RWPE2 (cell line): ENCODE results near the gene PIGH.

Experiments used
- ATAC-seq: fragments of 200-7000 bp; cut with Tn5 transposase; 3 replicates; pipeline ENCODE4 v1.9.1; 2021; ENCODE audit warnings: low read depth
- DNase-seq: peaks from one replicate; pipeline ENCODE4 v3.0.0-alpha.2; 2020; ENCODE audit warnings: low spot score
- H3K27ac ChIP-seq: fragments of 450-650 bp; 2 replicates; pipeline ENCODE4 v1.5.1; 2017; ENCODE audit warnings: mild to moderate bottlenecking; ENCODE audit not compliant: poor library complexity, severe bottlenecking
- H3K27me3 ChIP-seq: fragments of 250-450 bp; sonication (Bioruptor Pico); 2 replicates; pipeline ENCODE4 v1.5.1; 2021; ENCODE audit warnings: mild to moderate bottlenecking, moderate library complexity; ENCODE audit not compliant: insufficient read depth, poor library complexity, severe bottlenecking
- H3K36me3 ChIP-seq: fragments of 250-450 bp; sonication (Bioruptor Pico); 2 replicates; pipeline ENCODE4 v1.5.1; 2020; ENCODE audit warnings: low read depth, mild to moderate bottlenecking, moderate library complexity
- H3K4me1 ChIP-seq: fragments of 250-450 bp; sonication (Bioruptor Pico); 2 replicates; pipeline ENCODE4 v1.5.1; 2021; ENCODE audit warnings: mild to moderate bottlenecking, moderate library complexity; ENCODE audit not compliant: insufficient read depth, poor library complexity, severe bottlenecking
- H3K4me3 ChIP-seq: fragments of 250-450 bp; sonication (Bioruptor Pico); 2 replicates; pipeline ENCODE4 v1.5.1; 2021; ENCODE audit warnings: mild to moderate bottlenecking, moderate library complexity; ENCODE audit not compliant: severe bottlenecking
- H3K9me3 ChIP-seq: fragments of 250-450 bp; sonication (Bioruptor Pico); 2 replicates; pipeline ENCODE4 v1.5.1; 2021; ENCODE audit warnings: mild to moderate bottlenecking, moderate library complexity; ENCODE audit not compliant: severe bottlenecking
- CTCF ChIP-seq: fragments of 450-650 bp; IDR thresholded peaks from one replicate; pipeline ENCODE4 v1.5.1; 2017; ENCODE audit warnings: mild to moderate bottlenecking, moderate library complexity; ENCODE audit not compliant: poor library complexity, severe bottlenecking

The PIGH gene

GRCh38 chr14:67577181-67577808, 22.8 kb downstream of the PIGH start:
- Histone ChIP-seq H3K27ac (no peak overlapping the region), H3K9me3 (no peaks in the 10 kb centered on the region), H3K4me3 (no peak overlapping the region), H3K36me3 (no peaks in the 10 kb centered on the region; the same call in 1 of the 2 replicates), H3K4me1 (no peaks in the 10 kb centered on the region), H3K27me3 (no peaks in the 10 kb centered on the region)
- TF ChIP-seq CTCF, result no peak
- DNase-seq, result peak; percentile 40
- ATAC-seq, result no peak

DNA sequence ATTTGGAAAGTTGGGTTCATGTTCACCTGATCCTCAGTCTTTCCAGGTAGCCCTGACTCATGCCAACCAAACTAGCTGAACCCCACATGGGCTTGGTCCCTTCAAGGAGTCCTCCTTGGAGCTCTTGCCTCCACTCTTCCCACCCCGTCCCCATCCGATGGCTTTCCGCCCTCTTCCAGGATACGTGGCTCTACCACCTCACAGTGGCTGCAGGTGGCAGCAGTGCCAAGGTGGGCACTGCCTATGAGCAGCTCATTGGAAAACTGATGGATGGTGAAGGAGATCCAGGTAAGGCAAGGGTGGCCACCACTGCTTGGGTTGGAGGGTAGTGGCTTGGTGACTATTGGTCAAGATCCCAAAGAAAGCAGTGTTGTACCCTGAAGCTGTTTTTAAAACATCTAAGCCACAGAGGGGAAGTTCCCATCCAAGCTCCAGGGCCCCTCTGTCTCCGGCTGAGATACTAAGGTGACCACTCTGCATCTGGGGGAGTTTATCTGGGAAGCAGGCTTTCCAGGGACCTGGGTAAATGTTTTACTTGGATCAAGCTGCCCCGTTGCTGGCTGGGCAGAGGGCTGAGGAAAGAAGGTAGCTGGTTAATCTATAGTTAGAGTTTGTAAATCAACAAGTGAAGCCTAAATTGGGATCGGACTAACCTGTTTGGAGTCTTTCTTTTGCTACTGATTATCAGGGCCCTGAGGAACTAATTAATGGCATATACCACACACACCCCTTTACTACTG, 23.7 kb downstream of the PIGH start:
- Histone ChIP-seq H3K4me3 (no peak overlapping the region), H3K36me3 (no peaks in the 10 kb centered on the region; the same call in 1 of the 2 replicates), H3K9me3 (no peaks in the 10 kb centered on the region), H3K27ac (no peak overlapping the region), H3K27me3 (no peaks in the 10 kb centered on the region), H3K4me1 (no peaks in the 10 kb centered on the region)
- TF ChIP-seq CTCF, result no peak
- DNase-seq (peak; percentile 36), ATAC-seq (no peak)

DNA sequence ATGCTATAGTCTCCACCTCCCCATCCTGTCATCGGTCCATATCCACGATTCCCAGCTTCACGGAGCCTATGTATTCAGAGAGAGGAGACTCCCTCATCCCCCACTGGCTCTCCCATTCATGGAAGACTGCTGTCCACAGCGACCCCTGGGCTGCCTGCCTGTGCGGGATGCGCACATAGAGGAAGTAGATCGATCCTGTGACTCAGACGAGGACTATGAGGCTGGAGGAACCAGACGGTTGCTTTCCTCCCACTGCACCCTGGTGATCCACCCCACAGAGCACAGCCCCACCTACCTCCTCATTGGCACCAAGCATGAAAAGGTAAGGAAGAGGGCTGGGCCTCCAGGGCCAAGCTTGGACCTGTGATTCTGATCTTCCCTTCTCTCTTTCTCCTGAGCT, 24.4 kb downstream of the PIGH start:
- Histone ChIP-seq H3K9me3 (no peaks in the 10 kb centered on the region), H3K4me1 (no peaks in the 10 kb centered on the region), H3K4me3 (no peak overlapping the region), H3K36me3 (no peaks in the 10 kb centered on the region; the same call in 1 of the 2 replicates), H3K27ac (no peak overlapping the region), H3K27me3 (no peaks in the 10 kb centered on the region)
- TF ChIP-seq CTCF, result no peak
- DNase-seq (peak; percentile 61), ATAC-seq (peak; percentile 13; the same call in 1 of the 3 replicates)

DNA sequence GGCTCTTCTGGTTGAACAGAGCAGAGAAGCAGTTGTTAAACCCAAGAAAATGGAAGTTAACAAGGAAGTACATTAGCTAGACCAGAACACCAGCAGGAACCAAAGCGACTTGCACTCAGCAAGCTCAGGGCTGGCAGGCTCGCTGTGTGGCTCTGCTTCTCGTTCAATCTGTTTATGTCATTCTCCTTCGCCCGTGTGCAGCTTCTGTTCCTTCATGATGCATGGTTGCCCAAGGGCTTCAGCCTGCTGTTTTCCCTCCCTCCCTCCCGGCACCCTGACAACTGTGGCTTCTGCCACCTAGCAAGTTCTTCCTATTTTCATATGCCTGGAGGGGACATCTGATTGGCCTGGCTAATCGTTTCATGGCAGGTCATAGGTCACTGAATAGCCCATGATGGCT, 25.3 kb downstream of the PIGH start:
- no peaks in the 10 kb centered on the region; the same call in 1 of the 2 replicates for H3K36me3 ChIP-seq

More for the DNA sequence above, 25.3 kb downstream of the PIGH start:
- DNase-seq (peak; percentile 45), ATAC-seq (no peak)
- Histone ChIP-seq H3K27me3 (no peaks in the 10 kb centered on the region), H3K4me1 (no peaks in the 10 kb centered on the region), H3K4me3 (no peak overlapping the region), H3K27ac (no peak overlapping the region), H3K9me3 (no peaks in the 10 kb centered on the region)
- no peak for TF ChIP-seq CTCF
